Measurements from ENCODE around the gene P4HA2. TPM values are rescaled to one million over a fixed set of nuclear protein-coding genes. Genes with fewer than 3 reads are reported as not detected.

The P4HA2 gene
- total RNA-seq, 1 experiment from 2014 or later: 43.6 TPM

GRCh38 chr5:132227235-132227484 is 493 bp downstream of the P4HA2 start:
- TF ChIP-seq, protein P1, sequence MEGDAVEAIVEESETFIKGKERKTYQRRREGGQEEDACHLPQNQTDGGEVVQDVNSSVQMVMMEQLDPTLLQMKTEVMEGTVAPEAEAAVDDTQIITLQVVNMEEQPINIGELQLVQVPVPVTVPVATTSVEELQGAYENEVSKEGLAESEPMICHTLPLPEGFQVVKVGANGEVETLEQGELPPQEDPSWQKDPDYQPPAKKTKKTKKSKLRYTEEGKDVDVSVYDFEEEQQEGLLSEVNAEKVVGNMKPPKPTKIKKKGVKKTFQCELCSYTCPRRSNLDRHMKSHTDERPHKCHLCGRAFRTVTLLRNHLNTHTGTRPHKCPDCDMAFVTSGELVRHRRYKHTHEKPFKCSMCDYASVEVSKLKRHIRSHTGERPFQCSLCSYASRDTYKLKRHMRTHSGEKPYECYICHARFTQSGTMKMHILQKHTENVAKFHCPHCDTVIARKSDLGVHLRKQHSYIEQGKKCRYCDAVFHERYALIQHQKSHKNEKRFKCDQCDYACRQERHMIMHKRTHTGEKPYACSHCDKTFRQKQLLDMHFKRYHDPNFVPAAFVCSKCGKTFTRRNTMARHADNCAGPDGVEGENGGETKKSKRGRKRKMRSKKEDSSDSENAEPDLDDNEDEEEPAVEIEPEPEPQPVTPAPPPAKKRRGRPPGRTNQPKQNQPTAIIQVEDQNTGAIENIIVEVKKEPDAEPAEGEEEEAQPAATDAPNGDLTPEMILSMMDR (conservative IDR thresholded peaks at IDR 0.05; ENCODE audit: low read depth, low read length): no peak
- intact Hi-C loops (cut with micrococcal nuclease): loop anchor here (5.0 kb wide), 1 partner anchor 65 kb away; the partner anchor contains the start of gene SLC22A4
- Histone ChIP-seq H3K9me3 (ENCODE audit: low read length) (no peaks in the 10 kb centered on the region), H3K36me3 (ENCODE audit: low read depth, low read length) (no peaks in the 10 kb centered on the region), H4K20me1 (ENCODE audit: low read length) (no peaks in the 10 kb centered on the region), H2AFZ (ENCODE audit: low read length) (peak overlapping the region; percentile 81; the same call in 1 of the 2 replicates), H3K9me2 (replicated peaks; ENCODE audit: low read length) (no peaks in the 10 kb centered on the region), H3K4me3 (ENCODE audit: low read length) (peak overlapping the region; percentile 69), H3K27me3 (ENCODE audit: low read length) (no peaks in the 10 kb centered on the region), H3F3A (ENCODE audit: low read length, unreplicated experiment) (no peaks in the 10 kb centered on the region), H3K79me2 (ENCODE audit: low read length) (peaks cover 49% of the 10 kb centered on the region), H3K9ac (ENCODE audit: low read length) (peak overlapping the region; percentile 59), H3K4me2 (ENCODE audit: low read length) (peak overlapping the region; percentile 87), H3K4me1 (ENCODE audit: insufficient read depth, low read length) (peaks cover 20% of the 10 kb centered on the region), H3K27ac (ENCODE audit: low read length) (peak overlapping the region; percentile 30; the same call in 1 of the 2 replicates)
- ATAC-seq (no peak), DNase-seq (no peak)
- BruUV-seq (replicated peaks): no TSS peak
- ChIA-PET CTCF (interaction anchor here (1.1 kb wide), 1 partner anchor 11 kb away, joined by 3 read pairs; no protein-coding TSS in a partner anchor), POLR2A (ENCODE audit: unreplicated experiment) (interaction anchor here (0.7 kb wide), 1 partner anchor 37 kb away, joined by 3 read pairs; no protein-coding TSS in a partner anchor)

DNA sequence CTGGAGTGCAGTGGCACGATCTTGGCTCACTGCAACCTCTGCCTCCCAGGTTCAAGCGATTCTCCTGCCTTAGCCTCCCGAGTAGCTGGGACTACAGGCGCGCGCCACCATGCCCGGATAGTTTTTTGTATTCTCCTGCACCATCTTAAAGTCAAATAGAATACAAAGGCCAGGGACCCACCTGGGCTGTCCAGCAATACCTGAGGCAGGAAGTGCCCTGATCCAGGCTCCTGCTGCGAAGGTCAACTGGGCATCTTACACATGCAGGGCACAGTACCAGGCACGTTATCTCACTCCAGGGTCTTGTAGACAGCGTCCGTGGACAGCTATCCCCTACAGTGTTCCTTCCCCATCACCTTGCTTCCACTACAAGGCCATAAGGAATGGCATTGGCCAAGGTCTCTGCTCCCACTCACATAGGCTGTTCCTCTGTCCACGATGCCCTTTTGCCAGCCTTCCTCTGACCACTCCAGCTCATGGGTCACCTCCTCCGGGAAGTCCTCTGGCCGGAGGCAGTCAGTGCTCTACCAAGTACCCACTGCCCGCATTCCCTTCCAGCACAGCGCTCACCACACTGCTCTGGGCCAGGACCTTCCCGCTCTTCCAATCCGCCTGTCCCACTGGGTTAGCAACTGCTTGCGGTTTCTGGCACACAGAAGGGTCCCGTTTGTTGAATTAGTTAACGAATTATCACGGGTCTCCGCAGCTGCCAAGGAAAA is 978 bp downstream of the P4HA2 start:
- H3K4me1 ChIP-seq (ENCODE audit: insufficient read depth, low read length): peaks cover 20% of the 10 kb centered on the region
- intact Hi-C loops (cut with micrococcal nuclease): loop anchor here (5.0 kb wide), 1 partner anchor 66 kb away; the partner anchor contains the start of gene SLC22A4
- TSS peak; percentile 41 for BruUV-seq (replicated peaks)

More for the DNA sequence above, 978 bp downstream of the P4HA2 start:
- ATAC-seq: peak; percentile 3; the same call in 1 of the 2 replicates
- Histone ChIP-seq H3K79me2 (ENCODE audit: low read length) (peaks cover 53% of the 10 kb centered on the region), H3K27ac (ENCODE audit: low read length) (no peak overlapping the region), H3K4me2 (ENCODE audit: low read length) (peak overlapping the region; percentile 87), H3K27me3 (ENCODE audit: low read length) (no peaks in the 10 kb centered on the region), H3K4me3 (ENCODE audit: low read length) (peak overlapping the region; percentile 69), H3K9me3 (ENCODE audit: low read length) (no peaks in the 10 kb centered on the region), H3K9me2 (replicated peaks; ENCODE audit: low read length) (no peaks in the 10 kb centered on the region), H2AFZ (ENCODE audit: low read length) (peak overlapping the region; percentile 81; the same call in 1 of the 2 replicates), H3K9ac (ENCODE audit: low read length) (peak overlapping the region; percentile 59), H3F3A (ENCODE audit: low read length, unreplicated experiment) (no peaks in the 10 kb centered on the region), H3K36me3 (ENCODE audit: low read depth, low read length) (no peaks in the 10 kb centered on the region), H4K20me1 (ENCODE audit: low read length) (no peaks in the 10 kb centered on the region)
- ChIA-PET CTCF (no interaction called here), POLR2A (ENCODE audit: unreplicated experiment) (no interaction called here)
- DNase-seq: no peak
- TF ChIP-seq, protein P1 (conservative IDR thresholded peaks at IDR 0.05; ENCODE audit: low read depth, low read length): no peak
- no peak for TF ChIP-seq EZH2phosphoT487 (IDR thresholded peaks at IDR 0.05; ENCODE audit: borderline replicate concordance, low read length)
- no peak for TF ChIP-seq EZH2 (IDR thresholded peaks at IDR 0.05; ENCODE audit: low read length, unreplicated experiment)
